AG09319 (cell line): ENCODE data around the gene XPOT.

Experiments
- DNase-seq: peaks from one replicate; pipeline ENCODE4 v3.0.0-alpha.2; 2010; ENCODE audit warnings: low read depth; ENCODE audit errors: extremely low read depth
- CTCF ChIP-seq: IDR thresholded peaks from 2 replicates; pipeline ENCODE4 v1.5.1; 2011; ENCODE audit warnings: low read depth, mild to moderate bottlenecking, inconsistent platforms, low read length, moderate library complexity

XPOT gene

GRCh38 chr12:64389154-64389553 lies 15.0 kb upstream of the XPOT start:
- DNase-seq = no peak
- TF ChIP-seq CTCF = no peak

- TF ChIP-seq CTCF = no peak
- no peak for DNase-seq
Measured at GRCh38 chr12:64390275-64390851, 13.8 kb upstream of the XPOT start, which contains the start of gene C12orf56. C12orf56 (minus strand) TSS chr12:64390758; CDS start chr12:64390565, 193 bp downstream.

GRCh38 chr12:64392221-64392620 lies 12.0 kb upstream of the XPOT start:
- peak; percentile 30 for TF ChIP-seq CTCF
- DNase-seq = no peak

GRCh38 chr12:64395739-64396138 lies 8.5 kb upstream of the XPOT start:
- no peak for DNase-seq
- no peak for TF ChIP-seq CTCF

- DNase-seq = no peak
- no peak for TF ChIP-seq CTCF
Measured at GRCh38 chr12:64400041-64400440, 4.2 kb upstream of the XPOT start.

GRCh38 chr12:64402181-64402580 lies 2.0 kb upstream of the XPOT start:
- no peak for DNase-seq
- TF ChIP-seq CTCF = no peak

- no peak for TF ChIP-seq CTCF
- DNase-seq = peak; percentile 85
Measured at GRCh38 chr12:64404470-64405256, 471 bp downstream of the XPOT start.
